DMS53 (cell line): Measurements from ENCODE around the gene KRTAP5-10.
"Not testable (repeated sequence)": the region's sequence is repeated elsewhere in the genome, so short reads cannot be mapped to it uniquely, and the experiment has no call there.

ENCODE experiments used
- DNase-seq: peaks from one replicate; lab custom pipeline; 2025; lab: John Stamatoyannopoulos, UW

KRTAP5-10 gene

GRCh38 chr11:71542879-71543777 lies 22.2 kb upstream of the KRTAP5-10 start:
- no peak for DNase-seq

GRCh38 chr11:71543866-71544265 lies 21.5 kb upstream of the KRTAP5-10 start:
- no peak for DNase-seq

GRCh38 chr11:71544525-71545214 lies 20.7 kb upstream of the KRTAP5-10 start:
- DNase-seq: no peak

- no peak for DNase-seq
Observed at GRCh38 chr11:71545405-71545966, 19.9 kb upstream of the KRTAP5-10 start.

GRCh38 chr11:71548120-71548519 lies 17.2 kb upstream of the KRTAP5-10 start, which contains the start of gene KRTAP5-9:
TSS of gene KRTAP5-9 (plus strand) at chr11:71548420. CDS start at chr11:71548658, 238 bp downstream.
- DNase-seq: no peak

DNA sequence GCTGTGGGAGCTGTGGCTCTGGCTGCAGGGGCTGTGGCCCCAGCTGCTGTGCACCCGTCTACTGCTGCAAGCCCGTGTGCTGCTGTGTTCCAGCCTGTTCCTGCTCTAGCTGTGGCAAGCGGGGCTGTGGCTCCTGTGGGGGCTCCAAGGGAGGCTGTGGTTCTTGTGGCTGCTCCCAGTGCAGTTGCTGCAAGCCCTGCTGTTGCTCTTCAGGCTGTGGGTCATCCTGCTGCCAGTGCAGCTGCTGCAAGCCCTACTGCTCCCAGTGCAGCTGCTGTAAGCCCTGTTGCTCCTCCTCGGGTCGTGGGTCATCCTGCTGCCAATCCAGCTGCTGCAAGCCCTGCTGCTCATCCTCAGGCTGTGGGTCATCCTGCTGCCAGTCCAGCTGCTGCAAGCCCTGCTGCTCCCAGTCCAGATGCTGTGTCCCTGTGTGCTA lies 16.6 kb upstream of the KRTAP5-10 start:
- DNase-seq: peak; percentile 31

GRCh38 chr11:71551711-71552110 lies 13.7 kb upstream of the KRTAP5-10 start:
- no peak for DNase-seq

DNA sequence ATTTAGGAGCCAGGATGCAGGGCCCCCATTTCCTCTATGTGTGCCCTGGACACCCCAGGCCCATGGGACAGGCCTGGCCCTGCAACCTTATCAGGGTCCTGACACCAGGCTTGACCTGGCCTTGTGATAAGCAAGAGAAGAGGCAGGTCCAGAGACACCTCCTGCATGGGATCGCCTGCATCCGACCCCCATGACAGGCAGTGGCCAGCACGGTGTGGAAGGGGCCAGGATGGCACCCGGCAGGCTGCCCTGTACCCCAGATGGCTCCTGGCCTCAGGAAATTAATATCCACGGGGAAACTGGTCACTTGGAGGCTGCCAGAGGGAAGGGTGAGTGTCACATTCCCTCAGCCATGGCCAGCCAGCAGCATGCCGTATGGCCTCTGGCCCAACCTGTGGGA lies 10.4 kb upstream of the KRTAP5-10 start:
- DNase-seq: no peak

GRCh38 chr11:71555508-71555907 lies 9.9 kb upstream of the KRTAP5-10 start:
- DNase-seq: no peak

DNA sequence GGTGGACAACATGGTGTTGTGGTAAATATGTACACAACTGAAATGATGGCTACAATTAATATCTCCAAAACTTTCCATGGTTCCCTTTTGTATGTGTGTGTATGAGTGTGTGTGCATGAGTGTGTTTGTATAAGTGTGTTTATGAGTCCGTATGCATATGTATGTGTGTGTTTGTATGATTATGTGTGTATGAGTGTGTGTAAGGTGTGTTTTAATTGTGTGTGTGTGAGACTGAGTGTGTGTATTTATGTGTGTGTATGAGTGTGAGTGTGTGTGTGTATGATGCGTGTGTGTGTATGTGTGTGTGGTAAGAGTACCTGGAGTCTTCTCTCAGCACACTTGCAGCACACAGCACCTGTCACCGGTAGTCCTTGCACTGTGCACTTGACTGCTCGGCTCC lies 9.3 kb upstream of the KRTAP5-10 start:
- DNase-seq: no peak

DNA sequence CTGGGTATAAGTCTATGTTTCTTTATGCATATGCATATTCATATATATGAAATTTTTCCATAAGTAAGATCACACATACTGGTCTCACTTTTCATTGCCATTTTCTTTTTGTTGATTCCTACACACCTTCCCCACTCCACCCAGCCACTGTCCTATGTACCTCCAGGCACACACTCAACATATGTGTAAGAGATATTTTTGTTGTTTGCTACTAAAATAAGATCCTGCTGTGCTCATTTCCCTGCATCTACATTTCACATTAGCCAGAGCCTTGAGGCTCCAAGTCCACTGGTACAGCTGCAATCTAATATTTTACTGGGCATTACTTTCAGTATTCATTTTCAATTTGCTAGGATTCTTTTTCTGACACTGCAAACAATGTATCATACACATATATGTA lies 8.1 kb upstream of the KRTAP5-10 start:
- DNase-seq: no peak

DNA sequence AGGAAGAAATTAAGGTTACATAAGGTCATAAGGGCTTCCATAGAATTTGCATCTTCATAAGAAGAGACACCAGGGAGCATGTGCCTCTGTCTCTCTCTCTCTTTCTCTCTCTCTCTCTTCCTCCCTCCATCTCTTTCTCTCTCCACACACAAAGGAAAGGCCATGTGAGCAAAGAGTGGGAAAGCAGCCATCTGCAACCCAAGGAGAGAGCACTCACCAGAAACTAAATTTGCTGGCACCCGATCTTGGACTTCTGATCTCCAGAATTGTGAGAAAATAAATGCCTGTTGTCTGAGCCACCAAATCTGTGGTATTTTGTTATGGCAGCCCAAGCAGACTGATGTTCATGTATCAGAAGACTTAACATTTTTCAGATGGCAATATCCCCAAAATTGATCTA lies 6.4 kb upstream of the KRTAP5-10 start:
- DNase-seq: no peak

- no peak for DNase-seq
Observed at GRCh38 chr11:71562120-71562519, 3.2 kb upstream of the KRTAP5-10 start.

GRCh38 chr11:71563406-71563805 lies 2.0 kb upstream of the KRTAP5-10 start:
- DNase-seq: peak; percentile 64

DNA sequence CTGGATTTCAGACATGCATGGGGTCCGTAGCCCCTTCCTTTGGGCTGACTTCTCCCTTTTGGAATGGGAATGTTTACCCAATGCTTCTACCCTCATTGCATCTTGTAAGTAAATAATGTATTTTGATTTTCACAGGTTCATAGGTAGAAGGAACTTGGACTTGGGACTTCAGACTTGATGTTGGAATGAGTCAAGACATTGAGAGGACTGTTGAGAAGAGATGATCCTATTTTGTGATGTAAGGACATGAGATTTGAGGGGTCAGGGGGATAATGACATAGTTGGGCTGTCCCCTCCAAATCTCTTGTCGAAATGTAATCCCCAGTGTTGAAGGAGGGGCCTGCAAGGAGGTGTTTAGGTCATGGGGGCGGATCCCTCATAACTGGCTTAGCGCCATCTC lies 933 bp upstream of the KRTAP5-10 start:
- no peak for DNase-seq

GRCh38 chr11:71566081-71566620 lies 788 bp downstream of the KRTAP5-10 start:
- DNase-seq: peak; percentile 85

GRCh38 chr11:71566626-71567599 lies 1.6 kb downstream of the KRTAP5-10 start:
- DNase-seq: not testable (repeated sequence)

- DNase-seq: peak; percentile 51
Observed at GRCh38 chr11:71567633-71568032, 2.3 kb downstream of the KRTAP5-10 start.

DNA sequence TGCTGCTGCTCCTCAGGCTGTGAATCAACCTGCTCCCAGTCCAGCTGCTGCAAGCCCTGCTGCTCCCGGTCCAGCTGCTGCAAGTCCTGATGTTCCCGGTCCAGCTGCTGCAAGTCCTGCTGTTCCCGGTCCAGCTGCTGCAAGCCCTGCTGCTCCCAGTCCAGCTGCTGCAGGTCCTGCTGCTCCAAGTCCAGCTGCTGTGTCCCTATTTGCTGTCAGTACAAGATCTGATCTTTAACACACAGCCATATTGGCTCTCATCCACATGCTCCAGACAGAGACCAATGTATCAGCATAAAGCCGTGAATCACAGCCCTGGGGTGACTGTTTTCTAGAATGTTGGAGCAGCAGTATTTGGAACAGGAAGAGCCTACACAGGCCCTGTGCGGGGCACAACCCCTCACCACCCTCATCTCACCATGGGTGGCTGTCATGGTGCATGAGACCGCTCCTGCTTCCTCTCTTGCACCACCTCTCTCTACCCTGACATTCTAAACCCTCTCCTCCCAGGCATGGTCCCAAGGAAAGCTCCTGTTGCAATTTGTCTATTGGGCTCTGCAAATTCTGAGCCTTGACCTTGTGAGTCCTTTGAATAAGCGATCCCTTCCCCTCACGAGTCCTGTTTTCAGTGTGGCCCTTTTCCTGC lies 3.5 kb downstream of the KRTAP5-10 start:
- DNase-seq: peak; percentile 80

- not testable (repeated sequence) for DNase-seq
Observed at GRCh38 chr11:71571101-71571850, 5.9 kb downstream of the KRTAP5-10 start.
